ENCODE results near the gene FBN2.

- TF ChIP-seq POLR2AphosphoS5 (IDR thresholded peaks at IDR 0.05) (no peak), POLR2A (IDR thresholded peaks at IDR 0.05) (no peak), CTCF (IDR thresholded peaks at IDR 0.05) (no peak), EP300 (IDR thresholded peaks at IDR 0.05) (no peak)
Observed at GRCh38 chr5:128305341-128305740, 232.7 kb downstream of the FBN2 start.
